PC-3 (cell line): ENCODE results near the gene TMEM170B. TPM values are rescaled to one million over a fixed set of nuclear protein-coding genes. Genes with fewer than 3 reads are reported as not detected.

Experiments used
- ATAC-seq: fragments of 200-7000 bp; cut with Tn5 transposase; 2 replicates; pipeline ENCODE4 v1.9.1; 2020; ENCODE audit warnings: mild to moderate bottlenecking, moderate library complexity
- BruUV-seq: library from RNA; stranded (reverse); fragments of 400-500 nt; replicated peaks from 2 replicates; lab custom pipeline; 2021; lab: Mats Ljungman, UMichigan
- CTCF ChIA-PET: fragments of 300-600 bp; sonication (Branson Sonifier 250); formaldehyde crosslinking; loops from one replicate; lab custom pipeline; 2022; ENCODE audit warnings: antibody characterized with exemption; lab: Charles Lee
- POLR2A ChIA-PET: fragments of 300-600 bp; sonication (Branson Sonifier 250); formaldehyde crosslinking; loops from one replicate; lab custom pipeline; 2022; ENCODE audit warnings: antibody characterized with exemption; ENCODE audit not compliant: unreplicated experiment; lab: Charles Lee
- DNase-seq: peaks from one replicate; pipeline ENCODE4 v3.0.0-alpha.2; 2015
- H2AFZ ChIP-seq: fragments of 300-600 bp; sonication (generic); 2 replicates; pipeline ENCODE4 v1.6.0; 2016; ENCODE audit warnings: antibody characterized with exemption, low read length
- H3F3A ChIP-seq: fragments of 300-600 bp; sonication (generic); one replicate; pipeline ENCODE4 v1.6.0; 2017; ENCODE audit warnings: antibody characterized with exemption, low read length, control low read depth, mild to moderate bottlenecking; ENCODE audit not compliant: unreplicated experiment
- H3K27ac ChIP-seq: fragments of 300-600 bp; sonication (generic); 2 replicates; pipeline ENCODE4 v1.5.1; 2016; ENCODE audit warnings: mild to moderate bottlenecking, low read length
- H3K27me3 ChIP-seq: fragments of 300-600 bp; sonication (generic); 2 replicates; pipeline ENCODE4 v1.6.1; 2016; ENCODE audit warnings: low read length, mixed read lengths
- H3K36me3 ChIP-seq: fragments of 300-600 bp; sonication (generic); 2 replicates; pipeline ENCODE4 v1.6.1; 2016; ENCODE audit warnings: low read depth, mixed run types, low read length, mixed read lengths
- H3K4me1 ChIP-seq: fragments of 300-600 bp; sonication (generic); 2 replicates; pipeline ENCODE4 v1.5.1; 2016; ENCODE audit warnings: low read length; ENCODE audit not compliant: insufficient read depth
- H3K4me2 ChIP-seq: fragments of 300-600 bp; sonication (generic); 2 replicates; pipeline ENCODE4 v1.6.0; 2016; ENCODE audit warnings: low read length
- H3K4me3 ChIP-seq: fragments of 300-600 bp; sonication (generic); 2 replicates; pipeline ENCODE4 v1.5.1; 2016; ENCODE audit warnings: mild to moderate bottlenecking, low read length, mixed read lengths
- H3K79me2 ChIP-seq: fragments of 300-600 bp; sonication (generic); 2 replicates; pipeline ENCODE4 v1.6.1; 2017; ENCODE audit warnings: low read length, mixed read lengths
- H3K9ac ChIP-seq: fragments of 300-600 bp; sonication (generic); 2 replicates; pipeline ENCODE4 v1.6.0; 2016; ENCODE audit warnings: mild to moderate bottlenecking, low read length
- H3K9me2 ChIP-seq: fragments of 300-600 bp; sonication (generic); replicated peaks from 2 replicates; pipeline ENCODE4 v1.6.1; 2016; ENCODE audit warnings: mixed run types, low read length, mixed read lengths
- H3K9me3 ChIP-seq: fragments of 300-600 bp; sonication (generic); 2 replicates; pipeline ENCODE4 v1.6.1; 2016; ENCODE audit warnings: low read length, mixed read lengths
- H4K20me1 ChIP-seq: fragments of 300-600 bp; sonication (generic); 2 replicates; pipeline ENCODE4 v1.6.1; 2016; ENCODE audit warnings: low read length, mixed read lengths
- EZH2 ChIP-seq: fragments of 300-600 bp; sonication (generic); IDR thresholded peaks from one replicate; pipeline ENCODE4 v1.6.1; 2017; ENCODE audit warnings: antibody characterized with exemption, mild to moderate bottlenecking, low read length; ENCODE audit not compliant: unreplicated experiment
- EZH2phosphoT487 ChIP-seq: fragments of 300-600 bp; sonication (generic); IDR thresholded peaks from 2 replicates; pipeline ENCODE4 v1.6.1; 2018; ENCODE audit warnings: mild to moderate bottlenecking, antibody characterized with exemption, low read length, borderline replicate concordance
- intact Hi-C: fragments of 100-400 bp; cut with micrococcal nuclease; formaldehyde crosslinking; loops from 2 replicates; pipeline ENCODE4 v1.9.0; 2023
- total RNA-seq: library from RNA; depleted of rRNA; stranded (reverse); fragments of >200 nt; gene quantifications from 2 replicates; pipeline ENCODE4 v1.2.3, GENCODE V29; 2014
- TF ChIP-seq, protein P1 (sequence below): fragments of 300-600 bp; sonication (generic); conservative IDR thresholded peaks from 2 replicates; pipeline ENCODE4 v1.5.1; 2017; ENCODE audit warnings: antibody characterized with exemption, low read depth, mild to moderate bottlenecking, low read length

Gene TMEM170B
- total RNA-seq, 1 experiment from 2014 or later, result 0.66 TPM

DNA sequence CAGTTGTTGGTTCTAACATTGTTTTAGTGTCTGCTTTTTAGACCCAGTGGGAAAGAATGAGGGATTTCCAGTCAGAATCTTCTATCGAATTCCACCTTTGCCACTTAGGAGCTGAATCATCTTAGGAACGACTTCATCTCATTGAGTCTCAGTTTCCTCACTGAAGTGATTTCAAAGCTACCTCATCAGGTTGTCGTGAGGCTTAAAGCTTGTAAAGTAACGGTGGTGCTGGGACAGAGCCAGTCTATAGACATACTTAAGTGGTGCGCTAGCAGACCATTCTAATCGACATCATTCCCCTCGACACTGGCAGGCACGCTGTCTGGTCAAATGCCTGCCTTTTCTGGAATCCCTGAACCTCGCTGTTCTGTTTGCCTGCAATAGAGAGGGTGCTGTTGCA is 55.5 kb downstream of the TMEM170B start:
- no peaks in the 10 kb centered on the region for H3F3A ChIP-seq
- H3K36me3 ChIP-seq, result no peaks in the 10 kb centered on the region
- H3K79me2 ChIP-seq, result no peaks in the 10 kb centered on the region
- H3K9ac ChIP-seq, result no peak overlapping the region
- no peak overlapping the region for H2AFZ ChIP-seq
- no peak overlapping the region for H3K4me3 ChIP-seq
- ATAC-seq (no peak), DNase-seq (no peak)
- ChIA-PET POLR2A (no interaction called here), CTCF (no interaction called here)
- no peak overlapping the region for H3K4me2 ChIP-seq
- H3K27ac ChIP-seq, result no peak overlapping the region
- no peak for TF ChIP-seq EZH2phosphoT487
- TF ChIP-seq, protein P1, sequence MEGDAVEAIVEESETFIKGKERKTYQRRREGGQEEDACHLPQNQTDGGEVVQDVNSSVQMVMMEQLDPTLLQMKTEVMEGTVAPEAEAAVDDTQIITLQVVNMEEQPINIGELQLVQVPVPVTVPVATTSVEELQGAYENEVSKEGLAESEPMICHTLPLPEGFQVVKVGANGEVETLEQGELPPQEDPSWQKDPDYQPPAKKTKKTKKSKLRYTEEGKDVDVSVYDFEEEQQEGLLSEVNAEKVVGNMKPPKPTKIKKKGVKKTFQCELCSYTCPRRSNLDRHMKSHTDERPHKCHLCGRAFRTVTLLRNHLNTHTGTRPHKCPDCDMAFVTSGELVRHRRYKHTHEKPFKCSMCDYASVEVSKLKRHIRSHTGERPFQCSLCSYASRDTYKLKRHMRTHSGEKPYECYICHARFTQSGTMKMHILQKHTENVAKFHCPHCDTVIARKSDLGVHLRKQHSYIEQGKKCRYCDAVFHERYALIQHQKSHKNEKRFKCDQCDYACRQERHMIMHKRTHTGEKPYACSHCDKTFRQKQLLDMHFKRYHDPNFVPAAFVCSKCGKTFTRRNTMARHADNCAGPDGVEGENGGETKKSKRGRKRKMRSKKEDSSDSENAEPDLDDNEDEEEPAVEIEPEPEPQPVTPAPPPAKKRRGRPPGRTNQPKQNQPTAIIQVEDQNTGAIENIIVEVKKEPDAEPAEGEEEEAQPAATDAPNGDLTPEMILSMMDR, result no peak
- intact Hi-C loops, result no loop called here
- H3K4me1 ChIP-seq, result 0 out of 2 replicates have a peak, but pooled peaks cover 4% of the 10 kb centered on the region
- no TSS peak for BruUV-seq
- no peaks in the 10 kb centered on the region for H3K27me3 ChIP-seq
- H3K9me3 ChIP-seq, result no peaks in the 10 kb centered on the region
- no peaks in the 10 kb centered on the region for H3K9me2 ChIP-seq
- H4K20me1 ChIP-seq, result no peaks in the 10 kb centered on the region

DNA sequence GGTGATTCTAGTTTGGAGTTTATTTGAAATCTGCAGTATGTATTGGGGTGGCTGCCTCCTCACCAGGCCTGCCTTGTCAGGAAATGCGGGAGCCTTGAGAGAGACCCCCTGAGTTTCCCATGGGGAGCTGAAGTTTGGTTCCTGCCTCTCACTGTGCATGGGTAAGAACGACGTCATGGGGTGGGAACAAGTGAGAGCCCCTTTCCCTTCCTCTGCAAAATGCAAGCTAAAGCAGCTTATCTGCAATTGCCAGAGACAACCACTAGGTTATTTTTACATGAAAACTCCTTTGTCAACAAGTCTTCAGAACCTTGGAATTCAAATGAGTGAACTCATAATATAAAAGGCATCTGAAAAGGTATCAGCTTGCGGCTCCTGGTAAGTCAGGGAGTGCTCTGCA is 58.4 kb downstream of the TMEM170B start:
- ChIA-PET POLR2A (no interaction called here), CTCF (interaction anchor here (0.5 to 0.9 kb wide), 3 partner anchors 18 to 181 kb away, joined by 3 to 8 read pairs (median 4); no protein-coding TSS in a partner anchor)
- no peaks in the 10 kb centered on the region for H3K9me2 ChIP-seq
- H2AFZ ChIP-seq, result no peak overlapping the region
- no peak overlapping the region for H3K4me3 ChIP-seq
- intact Hi-C loops, result no loop called here
- H3K4me1 ChIP-seq, result no peaks in the 10 kb centered on the region
- H3K9me3 ChIP-seq, result no peaks in the 10 kb centered on the region
- DNase-seq (peak; percentile 52), ATAC-seq (no peak)
- TF ChIP-seq, protein P1, result peak; percentile 48
- no peak for TF ChIP-seq EZH2
- no peak for TF ChIP-seq EZH2phosphoT487
- no peak overlapping the region for H3K4me2 ChIP-seq
- no peaks in the 10 kb centered on the region for H3F3A ChIP-seq
- no peaks in the 10 kb centered on the region for H3K79me2 ChIP-seq
- H3K27ac ChIP-seq, result no peak overlapping the region
- no peaks in the 10 kb centered on the region for H3K27me3 ChIP-seq
- H3K9ac ChIP-seq, result no peak overlapping the region
- no peaks in the 10 kb centered on the region for H3K36me3 ChIP-seq
- H4K20me1 ChIP-seq, result no peaks in the 10 kb centered on the region
- no TSS peak for BruUV-seq

GRCh38 chr6:11596640-11597237 is 59.2 kb downstream of the TMEM170B start:
- no peak for DNase-seq
- POLR2A ChIA-PET, result no interaction called here

More at GRCh38 chr6:11596640-11597237, 59.2 kb downstream of the TMEM170B start:
- TF ChIP-seq EZH2phosphoT487 (no peak), EZH2 (no peak)
- TF ChIP-seq, protein P1, result no peak
- Histone ChIP-seq H3K4me1 (no peaks in the 10 kb centered on the region), H3K9me3 (no peaks in the 10 kb centered on the region), H3K9me2 (no peaks in the 10 kb centered on the region), H3K9ac (no peak overlapping the region), H4K20me1 (no peaks in the 10 kb centered on the region), H3K27ac (no peak overlapping the region), H3F3A (no peaks in the 10 kb centered on the region), H2AFZ (no peak overlapping the region), H3K27me3 (no peaks in the 10 kb centered on the region), H3K4me2 (no peak overlapping the region), H3K79me2 (no peaks in the 10 kb centered on the region), H3K36me3 (no peaks in the 10 kb centered on the region), H3K4me3 (no peak overlapping the region)
- ATAC-seq, result no peak
- intact Hi-C loops, result no loop called here
- BruUV-seq, result no TSS peak
- CTCF ChIA-PET, result interaction anchor here (0.9 kb wide), 1 partner anchor 17 kb away, joined by 8 read pairs; no protein-coding TSS in a partner anchor
